ENCODE results near the gene HAUS7. TPM values are rescaled to one million over a fixed set of nuclear protein-coding genes. Genes with fewer than 3 reads are reported as not detected.

The HAUS7 gene
- total RNA-seq = 10 to 100 TPM; 23.5 to 30.1 TPM
- long read RNA-seq, donor 1, partial matches to known transcripts = 0 of 2 reads
- long read RNA-seq, donor 1, other reads (novel, unspliced or antisense) = 1 of 2 reads
- long read RNA-seq, donor 2, transcript HAUS7-202 (10 exons, 1,363 nt) = major isoform, 31 of 34 reads
- long read RNA-seq, donor 2, partial matches to known transcripts = 0 of 34 reads
- long read RNA-seq, donor 2, other reads (novel, unspliced or antisense) = 3 of 34 reads

- intact Hi-C loops (cut with DNase I) = loop anchor here in 1 of 2 donors (5.0 kb wide), 1 partner anchor 37 kb away; no protein-coding TSS in a partner anchor
- peak; percentile 96 for DNase-seq (ENCODE audit: low spot score)
Measured at GRCh38 chrX:153470411-153471363, at the start of gene HAUS7. Gene HAUS7 (minus strand): TSS chrX:153470576. CDS start chrX:153470557, 19 bp downstream.

GRCh38 chrX:153519569-153520286 lies 49.4 kb upstream of the HAUS7 start:
- no peak for DNase-seq (ENCODE audit: low spot score)
- intact Hi-C loops (cut with DNase I) = no loop called here

- DNase-seq (ENCODE audit: low spot score) = no peak
- intact Hi-C loops (cut with DNase I) = no loop called here
Measured at GRCh38 chrX:153517946-153518834, 47.8 kb upstream of the HAUS7 start.

- intact Hi-C loops (cut with DNase I) = no loop called here
- DNase-seq (ENCODE audit: low spot score) = no peak
Measured at GRCh38 chrX:153517423-153517822, 47.0 kb upstream of the HAUS7 start, which contains the start of gene ATP2B3. Gene ATP2B3 (plus strand): TSS chrX:153517642. CDS start chrX:153536248, 18,606 bp downstream.

- intact Hi-C loops (cut with DNase I) = no loop called here
- no peak for DNase-seq (ENCODE audit: low spot score)
Measured at GRCh38 chrX:153516073-153516472, 45.7 kb upstream of the HAUS7 start.

GRCh38 chrX:153515435-153515834 lies 45.1 kb upstream of the HAUS7 start:
- intact Hi-C loops (cut with DNase I) = no loop called here
- no peak for DNase-seq (ENCODE audit: low spot score)

GRCh38 chrX:153514259-153514658 lies 43.9 kb upstream of the HAUS7 start:
- intact Hi-C loops (cut with DNase I) = no loop called here
- DNase-seq (ENCODE audit: low spot score) = no peak

GRCh38 chrX:153513265-153513664 lies 42.9 kb upstream of the HAUS7 start:
- intact Hi-C loops (cut with DNase I) = no loop called here
- DNase-seq (ENCODE audit: low spot score) = no peak

- intact Hi-C loops (cut with DNase I) = no loop called here
Measured at GRCh38 chrX:153512501-153512893, 42.1 kb upstream of the HAUS7 start.

GRCh38 chrX:153511784-153512500 lies 41.6 kb upstream of the HAUS7 start:
- intact Hi-C loops (cut with DNase I) = no loop called here

More at GRCh38 chrX:153512501-153512893, 42.1 kb upstream of the HAUS7 start:
- no peak for DNase-seq (ENCODE audit: low spot score)

GRCh38 chrX:153510383-153510782 lies 40.0 kb upstream of the HAUS7 start:
- intact Hi-C loops (cut with DNase I) = no loop called here

More at GRCh38 chrX:153511784-153512500, 41.6 kb upstream of the HAUS7 start:
- DNase-seq (ENCODE audit: low spot score) = no peak

GRCh38 chrX:153509592-153509991 lies 39.2 kb upstream of the HAUS7 start:
- intact Hi-C loops (cut with DNase I) = loop anchor here in 1 of 2 donors (5.0 kb wide), 1 partner anchor 37 kb away; the partner anchor contains the start of gene HAUS7
- DNase-seq (ENCODE audit: low spot score) = no peak

More at GRCh38 chrX:153510383-153510782, 40.0 kb upstream of the HAUS7 start:
- DNase-seq (ENCODE audit: low spot score) = no peak

- intact Hi-C loops (cut with DNase I) = loop anchor here in 1 of 2 donors (5.0 kb wide), 1 partner anchor 35 kb away; the partner anchor contains the start of gene HAUS7
- peak; percentile 95 for DNase-seq (ENCODE audit: low spot score)
Measured at GRCh38 chrX:153507484-153508178, 37.3 kb upstream of the HAUS7 start.

GRCh38 chrX:153505361-153505760 lies 35.0 kb upstream of the HAUS7 start:
- intact Hi-C loops (cut with DNase I) = loop anchor here in 1 of 2 donors (5.0 kb wide), 1 partner anchor 33 kb away; the partner anchor contains the start of gene HAUS7
- no peak for DNase-seq (ENCODE audit: low spot score)

GRCh38 chrX:153504445-153505016 lies 34.2 kb upstream of the HAUS7 start:
- DNase-seq (ENCODE audit: low spot score) = no peak
- intact Hi-C loops (cut with DNase I) = loop anchor here in 1 of 2 donors (5.0 kb wide), 1 partner anchor 32 kb away; the partner anchor contains the start of gene HAUS7

- intact Hi-C loops (cut with DNase I) = no loop called here
Measured at GRCh38 chrX:153502796-153503195, 32.4 kb upstream of the HAUS7 start.

GRCh38 chrX:153502131-153502530 lies 31.8 kb upstream of the HAUS7 start:
- intact Hi-C loops (cut with DNase I) = no loop called here
- no peak for DNase-seq (ENCODE audit: low spot score)

More at GRCh38 chrX:153502796-153503195, 32.4 kb upstream of the HAUS7 start:
- DNase-seq (ENCODE audit: low spot score) = no peak
